HepG2 (cell line): ENCODE data around the gene CTAGE1. TPM values are rescaled to one million over a fixed set of nuclear protein-coding genes. Genes with fewer than 3 reads are reported as not detected.

ENCODE experiments used
- ATAC-seq: fragments of 200-7000 bp; cut with Tn5 transposase; 3 replicates; pipeline ENCODE4 v1.9.1; 2020; ENCODE audit warnings: mild to moderate bottlenecking, moderate library complexity
- BruUV-seq: library from RNA; stranded (reverse); fragments of 400-500 nt; replicated peaks from 2 replicates; lab custom pipeline; 2021; lab: Mats Ljungman, UMichigan
- CTCF ChIA-PET: fragments of 300-600 bp; formaldehyde crosslinking; extraction: SDS; loops from one replicate; lab custom pipeline; 2021; ENCODE audit warnings: low total read pairs, inconsistent platforms, low intra/inter-chr PET ratio; lab: Yijun Ruan, JAX
- POLR2A ChIA-PET: fragments of 350-600 bp; sonication (Branson Sonifier 250); formaldehyde crosslinking; loops from one replicate; lab custom pipeline; 2020; ENCODE audit warnings: antibody characterized with exemption, inconsistent platforms; lab: Yijun Ruan, JAX
- DNase-seq: peaks from one replicate; pipeline ENCODE4 v3.0.0-alpha.2; 2015; ENCODE audit warnings: low spot score
- FAIRE-seq: peaks from 3 replicates; lab custom pipeline; 2011; peaks lifted over from hg19 to GRCh38; lab: Jason Lieb, UNC
- H2AFZ ChIP-seq: one replicate; pipeline ENCODE4 v1.6.1; 2011; ENCODE audit warnings: low read length, inconsistent platforms
- H3K27ac ChIP-seq: fragments of 300-600 bp; 3 replicates; pipeline ENCODE4 v1.8.0; 2011; ENCODE audit warnings: mixed run types, mild to moderate bottlenecking, mixed read lengths, low read length, inconsistent platforms; ENCODE audit not compliant: insufficient read depth; ENCODE audit errors: extremely low read length
- H3K27me3 ChIP-seq, 2 experiments: fragments of 200-600 bp in 1 of 2; 2 replicates in 1 of 2; 3 replicates in 1 of 2; pipeline versions ENCODE4 v1.6.0 to v1.8.0; 2011; ENCODE audit warnings: low read length in 2 of 2, mild to moderate bottlenecking in 2 of 2, moderate library complexity in 2 of 2, inconsistent platforms in 1 of 2; ENCODE audit not compliant: insufficient read depth in 2 of 2, control insufficient read depth in 1 of 2
- H3K36me3 ChIP-seq, 2 experiments: fragments of 200-600 bp in 1 of 2; replicated peaks in 1 of 2; 2 replicates in 1 of 2; 3 replicates in 1 of 2; pipeline versions ENCODE4 v1.5.1 to v1.8.0; 2011; ENCODE audit warnings: low read length in 2 of 2, inconsistent platforms in 1 of 2; ENCODE audit not compliant: insufficient read depth in 2 of 2, control insufficient read depth in 1 of 2
- H3K4me1 ChIP-seq: 2 replicates; pipeline ENCODE4 v1.5.1; 2012; ENCODE audit warnings: low read length, inconsistent platforms; ENCODE audit not compliant: insufficient read depth
- H3K4me2 ChIP-seq: 2 replicates; pipeline ENCODE4 v1.6.0; 2011; ENCODE audit warnings: low read depth, low read length, inconsistent platforms
- H3K4me3 ChIP-seq, 3 experiments: fragments of 200-600 bp in 1 of 3; sonication (generic), shearing (Covaris generic) in 1 of 3; replicated peaks in 1 of 3; 2 replicates each; pipeline ENCODE4 v1.5.1; 2011 to 2016; ENCODE audit warnings: low read length in 3 of 3, inconsistent platforms in 2 of 3, low read depth in 2 of 3, mild to moderate bottlenecking in 2 of 3, control low read depth in 1 of 3, mixed read lengths in 1 of 3; ENCODE audit not compliant: insufficient read depth in 1 of 3
- H3K79me2 ChIP-seq: one replicate; pipeline ENCODE4 v1.6.1; 2011; ENCODE audit warnings: low read length, inconsistent platforms; ENCODE audit not compliant: insufficient read depth
- H3K9ac ChIP-seq: 2 replicates; pipeline ENCODE4 v1.6.0; 2011; ENCODE audit warnings: mild to moderate bottlenecking, low read depth, low read length, inconsistent platforms; ENCODE audit not compliant: insufficient read depth
- H3K9me3 ChIP-seq: 2 replicates; pipeline ENCODE4 v1.5.1; 2012; ENCODE audit warnings: mild to moderate bottlenecking, low read length
- H4K20me1 ChIP-seq: 2 replicates; pipeline ENCODE4 v1.6.0; 2011; ENCODE audit warnings: inconsistent platforms, mild to moderate bottlenecking, low read length, moderate library complexity; ENCODE audit not compliant: insufficient read depth
- CREB1 ChIP-seq, 2 experiments: fragments of 450-650 bp in 1 of 2; IDR thresholded peaks; 2 replicates each; pipeline ENCODE4 v1.6.1; 2016 to 2017; ENCODE audit warnings: control low read depth in 1 of 2, mild to moderate bottlenecking in 1 of 2, missing compliant biosample characterization in 1 of 2, missing genetic modification characterization in 1 of 2
- SNAPC2 ChIP-seq: sonication (generic); formaldehyde crosslinking; IDR thresholded peaks from 2 replicates; pipeline ENCODE4 v1.8.1; 2022; ENCODE audit warnings: mild to moderate bottlenecking, missing genetic modification reagents
- SOX5 ChIP-seq: IDR thresholded peaks from 2 replicates; pipeline ENCODE4 v1.6.1; 2016; ENCODE audit warnings: borderline replicate concordance
- SRSF1 ChIP-seq: fragments of 200-400 bp; formaldehyde crosslinking; optimal IDR thresholded peaks from 2 replicates; pipeline ENCODE3; 2017; ENCODE audit warnings: mild to moderate bottlenecking, low read depth, low read length, moderate library complexity
- ZNF317 ChIP-seq: sonication (generic); formaldehyde crosslinking; IDR thresholded peaks from 2 replicates; pipeline ENCODE4 v1.5.0; 2020; ENCODE audit warnings: mild to moderate bottlenecking, missing genetic modification reagents
- WGBS: methylation state at CpG from one replicate; pipeline ENCODE4 v1.1.6; 2017; ENCODE audit warnings: low lambda C conversion rate; 5-methylcytosine and 5-hydroxymethylcytosine counted together
- in situ Hi-C: cut with HindIII; loops from 2 replicates; pipeline ENCODE4 v1.10.0; 2017; ENCODE audit warnings: low pct_unique_long_range_greater_than_20kb; ENCODE audit not compliant: extremely low pct_ligation_motif_present
- intact Hi-C: fragments of 100-400 bp; cut with micrococcal nuclease; formaldehyde crosslinking; loops from one replicate; pipeline ENCODE4 v1.10.0; 2022; ENCODE audit not compliant: unreplicated experiment
- polyA plus RNA-seq, 8 experiments: library from polyadenylated mRNA; depleted of rRNA in 3 of 8; stranded (reverse) in 7 of 8; unstranded in 1 of 8; fragments of >200 nt; fragmentation: Illumina TruSeq in 4 of 8; extraction: Trizol in 4 of 8; gene quantifications; 2 replicates each; pipeline versions ENCODE4 v1.2.1 to v1.2.3, GENCODE V29; 2011 to 2016; ENCODE audit warnings: low read depth in 4 of 8, missing spikeins in 1 of 8, mixed read lengths in 1 of 8; ENCODE audit not compliant: insufficient read depth in 1 of 8
- total RNA-seq, 5 experiments: library from RNA; depleted of rRNA; stranded (reverse); fragments of >200 nt; fragmentation: Illumina TruSeq; extraction: Trizol; gene quantifications; 2 replicates each; pipeline ENCODE4 v1.2.3, GENCODE V29; 2016; ENCODE audit warnings: low read depth in 1 of 5
- TF ChIP-seq, protein P1 (sequence below): sonication (generic); formaldehyde crosslinking; IDR thresholded peaks from 2 replicates; pipeline ENCODE4 v1.5.1; 2020; ENCODE audit warnings: mild to moderate bottlenecking, missing genetic modification reagents, borderline replicate concordance

Gene CTAGE1
- total and polyA plus RNA-seq, 2 of the 13 experiments (the other 11 are each of a cell fraction or from before 2014, with no cell fraction given) = 0.02 TPM; not detected in 1

DNA sequence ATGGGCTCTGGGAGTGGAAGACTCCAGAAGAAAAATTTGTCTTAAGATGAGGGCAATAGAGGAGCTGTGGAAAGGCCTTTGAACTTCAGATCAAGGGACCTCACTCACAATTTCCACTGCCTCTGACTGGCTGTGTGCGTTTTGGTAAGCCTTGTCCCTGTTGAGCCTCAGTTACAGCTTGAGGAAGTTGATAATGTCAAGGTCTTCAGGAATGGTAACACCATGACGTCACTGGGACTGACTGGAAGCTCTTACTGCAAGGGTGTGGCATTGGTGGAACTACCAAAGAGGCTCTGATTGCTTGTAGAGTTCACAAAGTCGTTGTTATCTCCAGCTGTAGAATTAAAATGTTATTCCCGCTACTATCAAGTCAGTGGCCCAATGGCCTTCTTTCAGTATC is 29.2 kb upstream of the CTAGE1 start (continued):
- TF ChIP-seq SNAPC2 (CRISPR knock-in tag) = no peak
- TF ChIP-seq, protein P1, sequence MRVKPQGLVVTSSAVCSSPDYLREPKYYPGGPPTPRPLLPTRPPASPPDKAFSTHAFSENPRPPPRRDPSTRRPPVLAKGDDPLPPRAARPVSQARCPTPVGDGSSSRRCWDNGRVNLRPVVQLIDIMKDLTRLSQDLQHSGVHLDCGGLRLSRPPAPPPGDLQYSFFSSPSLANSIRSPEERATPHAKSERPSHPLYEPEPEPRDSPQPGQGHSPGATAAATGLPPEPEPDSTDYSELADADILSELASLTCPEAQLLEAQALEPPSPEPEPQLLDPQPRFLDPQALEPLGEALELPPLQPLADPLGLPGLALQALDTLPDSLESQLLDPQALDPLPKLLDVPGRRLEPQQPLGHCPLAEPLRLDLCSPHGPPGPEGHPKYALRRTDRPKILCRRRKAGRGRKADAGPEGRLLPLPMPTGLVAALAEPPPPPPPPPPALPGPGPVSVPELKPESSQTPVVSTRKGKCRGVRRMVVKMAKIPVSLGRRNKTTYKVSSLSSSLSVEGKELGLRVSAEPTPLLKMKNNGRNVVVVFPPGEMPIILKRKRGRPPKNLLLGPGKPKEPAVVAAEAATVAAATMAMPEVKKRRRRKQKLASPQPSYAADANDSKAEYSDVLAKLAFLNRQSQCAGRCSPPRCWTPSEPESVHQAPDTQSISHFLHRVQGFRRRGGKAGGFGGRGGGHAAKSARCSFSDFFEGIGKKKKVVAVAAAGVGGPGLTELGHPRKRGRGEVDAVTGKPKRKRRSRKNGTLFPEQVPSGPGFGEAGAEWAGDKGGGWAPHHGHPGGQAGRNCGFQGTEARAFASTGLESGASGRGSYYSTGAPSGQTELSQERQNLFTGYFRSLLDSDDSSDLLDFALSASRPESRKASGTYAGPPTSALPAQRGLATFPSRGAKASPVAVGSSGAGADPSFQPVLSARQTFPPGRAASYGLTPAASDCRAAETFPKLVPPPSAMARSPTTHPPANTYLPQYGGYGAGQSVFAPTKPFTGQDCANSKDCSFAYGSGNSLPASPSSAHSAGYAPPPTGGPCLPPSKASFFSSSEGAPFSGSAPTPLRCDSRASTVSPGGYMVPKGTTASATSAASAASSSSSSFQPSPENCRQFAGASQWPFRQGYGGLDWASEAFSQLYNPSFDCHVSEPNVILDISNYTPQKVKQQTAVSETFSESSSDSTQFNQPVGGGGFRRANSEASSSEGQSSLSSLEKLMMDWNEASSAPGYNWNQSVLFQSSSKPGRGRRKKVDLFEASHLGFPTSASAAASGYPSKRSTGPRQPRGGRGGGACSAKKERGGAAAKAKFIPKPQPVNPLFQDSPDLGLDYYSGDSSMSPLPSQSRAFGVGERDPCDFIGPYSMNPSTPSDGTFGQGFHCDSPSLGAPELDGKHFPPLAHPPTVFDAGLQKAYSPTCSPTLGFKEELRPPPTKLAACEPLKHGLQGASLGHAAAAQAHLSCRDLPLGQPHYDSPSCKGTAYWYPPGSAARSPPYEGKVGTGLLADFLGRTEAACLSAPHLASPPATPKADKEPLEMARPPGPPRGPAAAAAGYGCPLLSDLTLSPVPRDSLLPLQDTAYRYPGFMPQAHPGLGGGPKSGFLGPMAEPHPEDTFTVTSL = no peak
- TF ChIP-seq, all 625 proteins: peak for 2

DNA sequence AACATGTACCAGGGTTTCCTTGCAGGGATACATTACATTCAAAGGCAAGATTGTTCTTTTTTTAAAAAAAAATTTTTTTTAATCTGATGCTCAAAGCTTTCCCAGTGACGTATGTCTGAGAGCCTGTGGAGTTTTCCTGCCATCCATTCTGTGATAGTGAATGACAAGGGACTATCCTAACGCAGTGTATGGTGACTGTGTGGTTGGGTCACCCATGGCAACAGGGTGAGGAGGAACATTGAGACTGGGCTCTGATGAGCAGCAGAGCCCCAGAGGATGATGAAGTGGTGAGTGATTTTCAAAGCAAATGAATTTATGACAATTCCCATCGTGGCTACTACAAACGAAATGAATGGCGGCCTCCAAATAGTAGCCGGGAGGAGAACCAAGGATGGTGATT is 28.6 kb upstream of the CTAGE1 start:
- FAIRE-seq (no peak), DNase-seq (no peak), ATAC-seq (no peak)
- Histone ChIP-seq H3K27me3 (no peaks in the 10 kb centered on the region), H2AFZ (no peak overlapping the region), H3K4me2 (no peak overlapping the region), H3K36me3 (no peaks in the 10 kb centered on the region), H3K79me2 (no peaks in the 10 kb centered on the region), H3K4me1 (no peaks in the 10 kb centered on the region), H4K20me1 (no peaks in the 10 kb centered on the region), H3K9me3 (no peaks in the 10 kb centered on the region; the same call in 1 of the 2 replicates), H3K4me3 (no peak overlapping the region), H3K9ac (no peak overlapping the region), H3K27ac (no peak overlapping the region)
- TF ChIP-seq ZNF317 (CRISPR knock-in tag) (no peak), SOX5 (CRISPR knock-in tag) (no peak), CREB1 (IDR thresholded peaks at IDR 0.05) (0 out of 2 replicates have a peak, but pooled peaks have one; percentile 43), CREB1 (CRISPR knock-in tag; IDR thresholded peaks at IDR 0.05) (no peak), SRSF1 (no peak)
- in situ Hi-C loops (no loop called here), intact Hi-C loops (no loop called here)
- ChIA-PET POLR2A (no interaction called here), CTCF (no interaction called here)
- no TSS peak for BruUV-seq
- WGBS = 49% methylated on average over 6 of the region's 6 CpGs
